SH-SY5Y (cell line): ENCODE results near the gene RAB2B.

Experiments
- GATA2 ChIP-seq: IDR thresholded peaks from 2 replicates; pipeline ENCODE4 v1.6.1; 2011; ENCODE audit warnings: mild to moderate bottlenecking, low read depth, low read length
- GATA3 ChIP-seq: IDR thresholded peaks from 2 replicates; pipeline ENCODE4 v1.6.1; 2011; ENCODE audit warnings: low read depth, mild to moderate bottlenecking, low read length, moderate library complexity

RAB2B gene

GRCh38 chr14:21505012-21505553 lies 28.3 kb upstream of the RAB2B start:
- TF ChIP-seq GATA3, result no peak
- no peak for TF ChIP-seq GATA2

DNA sequence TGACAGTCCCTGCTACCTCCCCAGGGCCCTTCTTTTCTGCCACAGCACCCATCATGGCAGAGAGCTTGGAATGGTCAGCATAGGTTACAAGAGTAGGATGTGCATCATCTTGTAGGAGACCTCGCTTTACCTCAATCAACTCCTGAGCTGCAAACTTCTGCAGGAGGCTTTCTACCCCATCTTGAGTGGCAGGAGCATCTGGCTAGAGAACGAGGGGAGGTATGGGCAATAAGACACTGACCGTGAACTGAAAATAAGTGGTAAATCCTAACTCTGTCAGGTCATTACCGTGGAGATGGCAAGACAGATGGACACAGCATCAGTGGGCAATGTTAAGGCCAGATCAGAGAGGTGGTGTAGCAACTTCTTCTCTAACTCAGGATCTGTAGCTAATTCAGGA lies 26.6 kb upstream of the RAB2B start:
- no peak for TF ChIP-seq GATA2
- no peak for TF ChIP-seq GATA3

GRCh38 chr14:21501568-21501967 lies 24.8 kb upstream of the RAB2B start:
- TF ChIP-seq GATA3 (no peak), GATA2 (no peak)

DNA sequence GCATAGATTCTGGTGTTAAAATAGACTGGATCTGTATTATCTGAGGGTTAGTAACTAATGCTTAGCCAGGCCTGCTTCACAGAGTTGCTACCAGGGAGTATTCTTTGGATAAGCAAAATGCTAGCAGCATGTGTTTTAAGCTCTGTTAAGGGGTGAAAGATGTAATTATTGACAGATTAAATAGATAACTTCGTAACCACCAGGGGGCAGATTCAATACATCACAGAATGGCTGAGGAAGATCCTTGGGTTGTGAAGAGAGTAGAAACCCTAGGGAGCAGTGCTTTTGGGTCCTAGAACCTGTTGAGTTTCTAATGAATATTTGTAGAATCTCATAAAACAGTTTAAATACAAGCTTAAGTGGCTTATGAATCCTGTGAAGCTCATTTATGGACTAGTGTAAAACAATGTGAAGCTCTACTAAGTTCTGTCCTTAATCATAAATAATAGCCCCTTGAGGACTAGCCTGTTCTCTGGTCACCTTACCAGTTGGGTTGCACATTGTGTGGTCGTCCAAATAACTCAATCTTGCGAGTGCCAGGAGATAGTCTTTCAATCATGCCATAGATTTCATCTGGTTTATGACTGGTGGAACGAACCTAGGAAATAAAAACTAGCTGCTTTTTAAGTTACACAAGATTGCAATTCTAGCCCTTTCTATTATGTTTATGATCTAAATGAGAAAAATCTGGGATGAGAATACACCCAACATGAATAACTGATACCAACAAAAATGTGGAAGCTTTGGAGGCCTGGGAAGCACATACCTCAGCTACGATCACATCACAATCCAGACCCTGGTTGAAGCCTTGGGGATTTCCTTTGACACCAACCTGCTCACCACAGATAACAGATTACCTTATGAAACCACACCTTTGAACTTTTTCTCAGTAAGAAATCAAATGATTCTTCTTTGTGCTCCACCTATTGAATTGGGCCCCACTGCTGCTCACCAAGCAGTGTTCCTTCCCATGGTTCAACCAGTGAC lies 22.1 kb upstream of the RAB2B start:
- TF ChIP-seq GATA3 (no peak), GATA2 (peak; percentile 35; the same call in 1 of the 2 replicates)

DNA sequence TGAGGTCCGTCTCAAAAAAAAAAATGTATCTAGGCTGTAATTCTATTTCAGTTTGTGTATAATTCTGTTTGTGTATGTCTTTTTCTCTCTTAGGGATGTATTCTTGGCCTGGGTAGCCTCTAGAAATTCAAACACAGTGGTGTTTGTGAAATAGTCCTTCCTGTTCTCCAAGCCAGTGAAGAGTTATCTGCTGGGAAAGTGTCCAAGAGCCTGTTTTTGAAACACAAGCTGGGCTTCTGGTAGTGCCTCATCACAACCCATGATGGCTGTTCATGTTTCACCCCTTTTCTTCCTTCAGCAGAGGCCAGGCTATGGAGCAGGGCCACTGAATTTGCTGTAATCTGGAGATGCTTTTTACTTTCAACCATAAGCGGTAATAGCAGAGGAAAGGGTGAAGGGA lies 19.7 kb upstream of the RAB2B start:
- TF ChIP-seq GATA2, result no peak
- TF ChIP-seq GATA3, result no peak

DNA sequence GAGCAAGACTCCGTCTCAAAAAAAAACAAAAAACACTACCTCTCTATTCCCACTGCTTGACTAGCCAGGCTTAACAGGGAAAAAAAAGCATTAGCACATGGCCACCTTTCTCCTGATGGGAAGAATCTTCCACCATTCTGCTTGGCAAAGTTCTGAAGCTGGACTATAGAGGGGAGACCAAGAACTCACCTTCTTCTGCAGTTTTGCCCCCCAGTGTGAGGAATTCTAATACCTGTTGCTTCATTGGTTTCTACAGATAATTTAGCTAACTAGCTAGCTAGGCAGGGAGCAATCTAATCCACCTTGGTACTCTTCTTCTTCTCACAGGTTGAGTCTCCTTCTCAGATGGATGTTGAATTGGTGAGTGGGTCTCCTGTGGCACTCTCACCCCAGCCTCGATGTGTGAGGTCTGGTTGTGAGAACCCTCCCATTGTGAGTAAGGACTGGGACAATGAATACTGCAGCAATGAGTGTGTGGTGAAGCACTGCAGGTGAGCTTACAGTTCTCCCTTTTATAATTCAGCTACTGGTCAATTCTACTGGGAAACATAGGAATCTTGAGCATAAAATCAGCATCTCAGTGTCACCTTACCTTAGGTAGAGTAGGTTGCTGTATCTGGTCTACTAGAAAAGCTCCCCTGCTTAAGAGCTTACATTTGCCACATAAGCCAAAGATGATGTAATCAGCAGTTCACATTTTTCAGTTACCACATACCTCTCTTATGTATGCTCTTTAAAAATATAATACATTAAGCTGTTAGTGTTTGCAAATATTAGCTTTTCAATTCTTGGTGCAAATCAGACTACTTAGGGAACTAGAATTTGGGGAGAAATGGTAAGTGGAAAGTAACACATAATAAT lies 18.4 kb upstream of the RAB2B start:
- TF ChIP-seq GATA2 (no peak), GATA3 (no peak)

DNA sequence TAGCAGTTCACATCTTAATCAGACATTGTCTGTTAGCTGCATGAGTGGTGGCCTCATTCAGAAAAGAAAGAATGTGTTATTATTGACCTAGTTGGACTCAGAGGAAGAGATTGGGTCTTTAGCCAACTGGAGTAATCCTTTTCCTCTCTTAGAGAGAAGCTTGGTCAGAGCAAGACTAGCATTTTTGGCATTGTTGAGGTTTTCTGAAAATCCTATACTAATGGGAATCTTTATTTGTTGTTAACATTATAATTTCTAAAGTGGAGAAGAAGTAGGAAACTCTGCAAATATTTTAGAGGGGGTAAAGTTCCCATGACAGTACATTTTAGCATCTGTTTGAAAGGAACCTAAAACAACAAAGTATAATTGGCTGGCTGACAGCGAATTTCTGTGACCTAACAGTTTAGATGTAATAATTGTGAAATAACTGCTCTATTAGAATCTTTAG lies 9.9 kb upstream of the RAB2B start:
- TF ChIP-seq GATA2 (no peak), GATA3 (no peak)

DNA sequence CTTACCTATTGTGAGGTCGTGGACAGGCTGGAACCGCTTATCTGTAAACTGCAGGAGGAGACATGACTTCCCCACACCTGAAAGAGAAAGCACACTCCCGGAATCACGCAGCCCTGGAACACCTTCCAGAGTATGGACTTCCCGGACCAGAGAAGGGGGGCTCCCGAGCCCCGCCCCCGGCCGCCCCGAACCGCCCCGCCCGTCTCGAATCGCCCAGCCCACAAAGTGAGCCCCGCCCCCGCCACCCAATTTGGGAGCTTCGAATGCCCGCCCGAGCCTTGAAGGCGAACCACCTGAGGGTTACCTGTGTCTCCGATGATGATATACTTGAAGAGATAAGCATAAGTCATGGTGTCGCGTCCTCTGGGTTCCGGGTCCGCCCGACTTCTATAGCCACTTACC lies 235 bp downstream of the RAB2B start:
- TF ChIP-seq GATA3 (no peak), GATA2 (peak; percentile 53; the same call in 1 of the 2 replicates)

- no peak for TF ChIP-seq GATA3
- TF ChIP-seq GATA2, result no peak
Observed at GRCh38 chr14:21475767-21476522, 814 bp downstream of the RAB2B start.

- TF ChIP-seq GATA2 (no peak), GATA3 (no peak)
Observed at GRCh38 chr14:21467616-21468015, 9.1 kb downstream of the RAB2B start.

DNA sequence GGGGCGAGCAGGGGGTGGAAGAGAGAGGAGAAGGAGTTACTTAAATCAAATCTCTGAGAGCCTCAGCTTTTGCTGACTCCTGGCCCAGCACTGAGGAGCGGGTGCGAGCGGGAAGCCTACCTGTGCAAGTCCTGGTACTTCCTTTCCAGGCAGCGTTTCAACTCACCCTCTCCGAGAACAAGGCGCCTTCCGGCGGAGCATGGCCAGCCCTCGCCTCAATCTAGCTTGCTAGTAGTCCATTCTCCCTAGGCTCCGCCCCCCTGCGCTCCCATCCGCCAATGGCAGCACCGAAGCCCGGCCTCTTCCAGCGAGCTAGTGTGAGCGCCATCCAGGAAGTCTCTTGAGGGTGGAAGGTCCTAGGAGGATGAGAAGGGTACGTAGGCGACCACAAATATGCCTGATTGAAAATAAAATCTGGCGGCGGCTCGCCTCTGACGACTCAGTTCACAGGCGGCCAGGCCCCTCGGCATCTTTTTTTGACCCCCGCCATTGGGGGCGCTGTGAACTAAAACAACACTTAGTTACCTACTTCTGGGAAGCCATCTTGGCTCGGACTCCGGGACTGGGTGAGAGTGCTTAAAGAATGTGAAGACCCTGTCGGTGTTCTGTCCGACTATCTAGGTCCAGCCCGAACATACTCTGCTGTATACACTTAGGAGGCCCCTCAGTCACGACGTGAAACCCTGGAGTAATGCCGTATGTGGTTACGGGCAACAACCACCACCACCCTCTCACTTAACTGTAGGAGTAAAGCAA lies 20.7 kb downstream of the RAB2B start, which contains the start of gene CHD8:
Gene CHD8 (minus strand): TSS at position 212 of the 756 bp plus-strand sequence. CDS start 24,480 bp downstream, outside the sequence.
- TF ChIP-seq GATA2 (no peak), GATA3 (no peak)

GRCh38 chr14:21455592-21455911 lies 21.2 kb downstream of the RAB2B start:
- TF ChIP-seq GATA3, result no peak

DNA sequence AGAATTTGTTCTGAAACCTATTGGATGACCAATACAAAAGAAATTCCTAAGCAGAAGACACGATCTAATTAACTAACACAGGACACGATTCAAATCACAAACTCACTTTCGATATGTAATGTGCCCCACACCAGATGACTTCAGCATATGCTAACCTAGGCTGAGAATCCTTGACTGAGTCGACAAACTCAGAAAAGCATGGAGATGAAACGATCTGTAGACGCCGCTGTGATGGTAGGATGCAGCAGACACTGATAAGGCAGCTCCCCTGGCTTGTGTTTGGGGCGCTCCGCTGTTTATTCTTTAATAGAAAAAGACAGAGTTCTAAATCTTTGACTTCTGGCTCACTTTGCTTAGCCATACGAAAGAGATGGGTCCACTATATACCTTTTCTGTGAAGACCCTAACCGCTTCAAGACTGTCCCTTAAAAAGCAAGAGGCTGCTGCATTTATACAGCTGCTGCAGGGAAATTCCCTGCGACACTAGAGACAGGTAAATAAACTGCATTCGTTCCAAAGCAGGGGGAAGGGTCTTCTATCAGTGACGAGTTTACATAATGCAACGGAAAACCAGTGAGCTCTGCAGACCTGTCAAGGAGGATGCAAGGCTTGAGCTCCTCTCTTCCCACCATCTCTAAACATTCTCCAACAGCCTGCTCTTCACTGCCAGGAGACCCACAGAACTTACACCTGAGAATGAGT lies 21.8 kb downstream of the RAB2B start:
- TF ChIP-seq GATA3 (no peak), GATA2 (no peak)
